Measurements from ENCODE around the gene C1QTNF3. TPM values are rescaled to one million over a fixed set of nuclear protein-coding genes. Genes with fewer than 3 reads are reported as not detected.

C1QTNF3 gene
- total RNA-seq, 1 experiment from 2014 or later, result 1.6 TPM

DNA sequence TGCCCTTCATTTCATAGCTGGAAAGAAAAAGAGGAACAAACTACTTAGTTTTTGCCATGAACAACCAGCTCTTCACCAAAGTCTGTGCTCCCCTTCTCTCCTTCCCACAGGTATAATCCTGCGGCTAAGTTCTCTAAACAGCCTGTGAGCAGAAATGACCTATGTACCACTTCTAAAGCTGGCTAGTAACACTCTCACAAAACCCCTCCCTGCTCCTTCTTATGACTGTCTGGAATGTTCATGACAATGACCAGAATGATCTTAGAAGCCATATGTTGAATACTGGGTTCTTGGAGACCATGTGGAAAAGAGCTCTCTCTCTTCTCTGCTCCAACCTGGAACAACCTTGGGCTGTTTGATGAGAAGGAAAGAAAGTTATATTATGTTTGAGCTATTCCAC lies 22.3 kb downstream of the C1QTNF3 start:
- POLR2A ChIA-PET (ENCODE audit: low non-redundant PET), result no interaction called here

DNA sequence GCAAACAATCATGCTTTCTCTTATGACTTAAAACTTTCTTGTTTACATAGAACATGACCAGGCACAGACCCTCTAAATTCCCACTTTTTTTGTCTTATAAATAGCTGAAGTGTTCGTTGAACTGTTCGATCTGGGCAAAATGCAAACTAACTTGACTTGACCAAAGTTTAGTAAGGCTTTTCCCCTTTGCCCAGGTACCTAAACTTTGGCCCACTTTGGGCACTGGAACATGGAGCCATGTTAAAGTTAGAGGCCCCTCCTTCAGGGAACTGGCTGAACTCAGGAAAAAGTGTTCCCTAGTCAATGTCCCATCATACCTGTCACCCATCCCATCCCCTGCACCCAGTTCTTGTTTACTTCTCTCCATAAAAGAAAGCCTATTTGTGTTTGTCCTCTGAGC lies 25.8 kb downstream of the C1QTNF3 start:
- intact Hi-C loops (cut with micrococcal nuclease; ENCODE audit: unreplicated experiment), result loop anchor here (5.0 kb wide), 1 partner anchor 885 kb away; no protein-coding TSS in a partner anchor
- H3K27me3 ChIP-seq (replicated peaks; ENCODE audit: insufficient read depth, low read depth, low read length, poor library complexity), result no peaks in the 10 kb centered on the region
- no peak overlapping the region for H3K4me3 ChIP-seq (ENCODE audit: low read depth, low read length, poor library complexity, severe bottlenecking)
- ChIA-PET POLR2A (ENCODE audit: low non-redundant PET) (no interaction called here), CTCF (no interaction called here)
- TF ChIP-seq, protein P1, sequence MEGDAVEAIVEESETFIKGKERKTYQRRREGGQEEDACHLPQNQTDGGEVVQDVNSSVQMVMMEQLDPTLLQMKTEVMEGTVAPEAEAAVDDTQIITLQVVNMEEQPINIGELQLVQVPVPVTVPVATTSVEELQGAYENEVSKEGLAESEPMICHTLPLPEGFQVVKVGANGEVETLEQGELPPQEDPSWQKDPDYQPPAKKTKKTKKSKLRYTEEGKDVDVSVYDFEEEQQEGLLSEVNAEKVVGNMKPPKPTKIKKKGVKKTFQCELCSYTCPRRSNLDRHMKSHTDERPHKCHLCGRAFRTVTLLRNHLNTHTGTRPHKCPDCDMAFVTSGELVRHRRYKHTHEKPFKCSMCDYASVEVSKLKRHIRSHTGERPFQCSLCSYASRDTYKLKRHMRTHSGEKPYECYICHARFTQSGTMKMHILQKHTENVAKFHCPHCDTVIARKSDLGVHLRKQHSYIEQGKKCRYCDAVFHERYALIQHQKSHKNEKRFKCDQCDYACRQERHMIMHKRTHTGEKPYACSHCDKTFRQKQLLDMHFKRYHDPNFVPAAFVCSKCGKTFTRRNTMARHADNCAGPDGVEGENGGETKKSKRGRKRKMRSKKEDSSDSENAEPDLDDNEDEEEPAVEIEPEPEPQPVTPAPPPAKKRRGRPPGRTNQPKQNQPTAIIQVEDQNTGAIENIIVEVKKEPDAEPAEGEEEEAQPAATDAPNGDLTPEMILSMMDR (conservative IDR thresholded peaks at IDR 0.05; ENCODE audit: low read depth, low read length), result no peak
- TF ChIP-seq EZH2 (IDR thresholded peaks at IDR 0.05; ENCODE audit: borderline replicate concordance, low read depth, low read length, poor library complexity, severe bottlenecking), result no peak
- no peak overlapping the region for H3K27ac ChIP-seq (ENCODE audit: low read depth, low read length, poor library complexity, severe bottlenecking)
- no peaks in the 10 kb centered on the region for H3K9me3 ChIP-seq (ENCODE audit: low read depth, low read length, poor library complexity, severe bottlenecking)
- H3K36me3 ChIP-seq (ENCODE audit: insufficient read depth, low read length, poor library complexity, severe bottlenecking), result no peaks in the 10 kb centered on the region
- no TSS peak for BruUV-seq (replicated peaks)
- no peaks in the 10 kb centered on the region for H3K4me1 ChIP-seq (ENCODE audit: insufficient read depth, low read length, poor library complexity, severe bottlenecking)
- DNase-seq (ENCODE audit: low spot score), result no peak

More for the DNA sequence above, 22.3 kb downstream of the C1QTNF3 start:
- TF ChIP-seq EZH2 (IDR thresholded peaks at IDR 0.05; ENCODE audit: borderline replicate concordance, low read depth, low read length, poor library complexity, severe bottlenecking), result no peak
- TF ChIP-seq, protein P1 (conservative IDR thresholded peaks at IDR 0.05; ENCODE audit: low read depth, low read length), result no peak
- CTCF ChIA-PET, result no interaction called here
- no peak overlapping the region for H3K27ac ChIP-seq (ENCODE audit: low read depth, low read length, poor library complexity, severe bottlenecking)
- DNase-seq (ENCODE audit: low spot score), result no peak
- H3K27me3 ChIP-seq (replicated peaks; ENCODE audit: insufficient read depth, low read depth, low read length, poor library complexity), result no peaks in the 10 kb centered on the region
- no peaks in the 10 kb centered on the region for H3K4me1 ChIP-seq (ENCODE audit: insufficient read depth, low read length, poor library complexity, severe bottlenecking)
- no peaks in the 10 kb centered on the region for H3K9me3 ChIP-seq (ENCODE audit: low read depth, low read length, poor library complexity, severe bottlenecking)
- intact Hi-C loops (cut with micrococcal nuclease; ENCODE audit: unreplicated experiment), result no loop called here
- no TSS peak for BruUV-seq (replicated peaks)
- H3K4me3 ChIP-seq (ENCODE audit: low read depth, low read length, poor library complexity, severe bottlenecking), result no peak overlapping the region
- H3K36me3 ChIP-seq (ENCODE audit: insufficient read depth, low read length, poor library complexity, severe bottlenecking), result no peaks in the 10 kb centered on the region

DNA sequence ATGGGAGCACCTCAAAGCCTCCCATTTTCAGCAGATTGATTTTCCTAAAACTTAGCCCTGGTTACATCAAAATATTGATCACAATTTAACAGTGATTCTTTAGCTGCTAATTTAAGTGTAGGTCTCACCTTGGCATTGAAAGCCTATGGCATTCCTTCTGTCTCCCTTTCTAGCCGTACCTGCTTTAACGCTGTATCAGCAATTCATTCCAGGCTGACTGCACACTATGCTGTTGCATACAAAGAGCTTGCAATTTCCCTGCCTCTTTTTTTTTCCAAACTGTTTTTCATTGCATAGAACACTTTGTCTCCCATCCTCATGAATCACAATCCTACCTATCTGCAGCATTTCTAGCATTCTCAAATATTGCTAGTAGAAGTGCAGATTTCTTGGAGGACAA lies 26.3 kb downstream of the C1QTNF3 start:
- no peaks in the 10 kb centered on the region for H3K36me3 ChIP-seq (ENCODE audit: insufficient read depth, low read length, poor library complexity, severe bottlenecking)
- BruUV-seq (replicated peaks), result no TSS peak
- no peak for TF ChIP-seq EZH2 (IDR thresholded peaks at IDR 0.05; ENCODE audit: borderline replicate concordance, low read depth, low read length, poor library complexity, severe bottlenecking)
- TF ChIP-seq, protein P1 (conservative IDR thresholded peaks at IDR 0.05; ENCODE audit: low read depth, low read length), result no peak
- no peak overlapping the region for H3K4me3 ChIP-seq (ENCODE audit: low read depth, low read length, poor library complexity, severe bottlenecking)
- ChIA-PET POLR2A (ENCODE audit: low non-redundant PET) (no interaction called here), CTCF (no interaction called here)
- no peak overlapping the region for H3K27ac ChIP-seq (ENCODE audit: low read depth, low read length, poor library complexity, severe bottlenecking)
- intact Hi-C loops (cut with micrococcal nuclease; ENCODE audit: unreplicated experiment), result loop anchor here (5.0 kb wide), 1 partner anchor 886 kb away; no protein-coding TSS in a partner anchor
- no peaks in the 10 kb centered on the region for H3K9me3 ChIP-seq (ENCODE audit: low read depth, low read length, poor library complexity, severe bottlenecking)
- H3K27me3 ChIP-seq (replicated peaks; ENCODE audit: insufficient read depth, low read depth, low read length, poor library complexity), result no peaks in the 10 kb centered on the region
- DNase-seq (ENCODE audit: low spot score), result no peak
- H3K4me1 ChIP-seq (ENCODE audit: insufficient read depth, low read length, poor library complexity, severe bottlenecking), result no peaks in the 10 kb centered on the region

Data from A673 (cell line).